Measurements from ENCODE around the gene CTAGE8.
"Not testable (repeated sequence)": the region's sequence is repeated elsewhere in the genome, so short reads cannot be mapped to it uniquely, and the experiment has no call there.

Gene CTAGE8

DNA sequence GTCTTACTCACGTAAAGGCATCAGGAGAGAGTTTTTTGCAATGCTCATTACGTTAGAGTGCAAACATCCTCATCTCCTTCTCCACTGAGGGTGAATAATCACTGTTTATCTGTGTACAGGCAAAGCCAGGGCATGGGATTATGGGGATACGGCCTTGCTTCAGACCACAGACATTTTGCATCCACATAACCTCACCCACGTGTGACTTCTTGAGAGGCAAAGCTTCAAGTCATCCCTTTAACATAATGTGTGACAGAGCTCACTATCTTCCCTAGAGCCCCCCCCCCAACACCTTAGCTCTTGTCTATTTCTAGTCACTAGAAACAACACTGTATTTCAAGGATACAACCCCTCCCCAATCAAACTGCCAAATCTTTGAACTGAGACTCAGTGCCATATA lies 22.5 kb upstream of the CTAGE8 start:
- not testable (repeated sequence) for H3K9me3 ChIP-seq (ENCODE audit: control insufficient read depth, insufficient read depth, low read length); H3K9ac ChIP-seq (ENCODE audit: low read depth, low read length); H3K27me3 ChIP-seq (ENCODE audit: control insufficient read depth, insufficient read depth, low read length); H3K36me3 ChIP-seq (ENCODE audit: control insufficient read depth, insufficient read depth, low read length); H3K27ac ChIP-seq (ENCODE audit: low read depth, low read length); H3K4me3 ChIP-seq (ENCODE audit: low read depth, low read length); H3K4me1 ChIP-seq (ENCODE audit: control insufficient read depth, insufficient read depth, low read length)

DNA sequence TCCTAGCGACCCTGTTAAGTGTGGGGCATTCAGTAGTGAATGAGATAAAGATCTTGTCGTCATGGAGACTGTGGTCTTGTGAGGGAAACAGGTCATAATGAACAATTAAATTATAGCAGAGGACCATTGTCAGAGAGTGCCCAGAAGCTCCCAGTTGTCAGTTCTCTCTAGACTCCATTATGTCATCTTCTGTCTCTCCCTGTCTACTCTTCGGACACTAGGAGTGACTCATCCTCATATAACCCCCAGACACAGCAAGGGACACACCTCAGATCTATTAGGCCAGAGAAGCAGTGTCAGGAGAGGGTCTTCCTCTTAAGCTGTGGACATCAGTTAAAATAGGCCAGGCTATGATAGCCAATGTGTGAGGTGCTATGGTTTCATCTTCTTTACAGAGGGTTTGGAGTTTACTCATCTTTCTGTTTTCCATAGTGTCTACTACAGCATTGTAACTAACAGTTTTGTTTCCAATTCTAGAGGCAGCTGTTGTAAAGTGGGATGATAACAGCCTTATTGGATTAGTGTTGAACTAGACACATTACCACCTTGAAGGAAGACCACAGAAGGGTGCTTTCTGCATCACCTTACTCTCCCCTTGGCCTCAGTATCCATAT lies 18.2 kb upstream of the CTAGE8 start:
- not testable (repeated sequence) for H3K27me3 ChIP-seq (ENCODE audit: control insufficient read depth, insufficient read depth, low read length); H3K9ac ChIP-seq (ENCODE audit: low read depth, low read length); H3K9me3 ChIP-seq (ENCODE audit: control insufficient read depth, insufficient read depth, low read length); H3K4me3 ChIP-seq (ENCODE audit: low read depth, low read length); H3K4me1 ChIP-seq (ENCODE audit: control insufficient read depth, insufficient read depth, low read length); H3K27ac ChIP-seq (ENCODE audit: low read depth, low read length); H3K36me3 ChIP-seq (ENCODE audit: control insufficient read depth, insufficient read depth, low read length)

DNA sequence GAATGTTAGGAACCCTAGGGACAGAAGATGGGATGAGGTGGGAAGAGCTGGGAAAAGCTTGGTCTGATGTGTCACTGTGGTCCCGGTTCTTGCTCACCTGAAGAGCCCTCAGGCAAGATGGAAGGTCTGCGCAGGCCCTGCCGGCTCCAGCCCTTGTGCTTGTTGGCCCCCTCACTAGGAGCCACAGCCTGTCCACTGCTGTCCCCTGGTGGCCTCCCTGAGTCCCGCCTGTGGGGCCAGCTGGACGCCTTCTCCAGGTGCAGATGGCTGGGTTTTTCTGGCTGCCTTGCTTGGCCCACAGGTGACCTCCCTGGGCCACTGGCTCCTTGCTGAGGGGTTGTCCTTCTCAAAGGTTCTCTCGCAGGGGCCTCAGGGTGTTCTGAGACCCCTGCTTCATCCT lies 14.6 kb upstream of the CTAGE8 start:
- H3K27me3 ChIP-seq (ENCODE audit: control insufficient read depth, insufficient read depth, low read length); H3K36me3 ChIP-seq (ENCODE audit: control insufficient read depth, insufficient read depth, low read length); H3K4me1 ChIP-seq (ENCODE audit: control insufficient read depth, insufficient read depth, low read length); H3K9ac ChIP-seq (ENCODE audit: low read depth, low read length); H3K27ac ChIP-seq (ENCODE audit: low read depth, low read length); H3K4me3 ChIP-seq (ENCODE audit: low read depth, low read length); H3K9me3 ChIP-seq (ENCODE audit: control insufficient read depth, insufficient read depth, low read length): not testable (repeated sequence)

DNA sequence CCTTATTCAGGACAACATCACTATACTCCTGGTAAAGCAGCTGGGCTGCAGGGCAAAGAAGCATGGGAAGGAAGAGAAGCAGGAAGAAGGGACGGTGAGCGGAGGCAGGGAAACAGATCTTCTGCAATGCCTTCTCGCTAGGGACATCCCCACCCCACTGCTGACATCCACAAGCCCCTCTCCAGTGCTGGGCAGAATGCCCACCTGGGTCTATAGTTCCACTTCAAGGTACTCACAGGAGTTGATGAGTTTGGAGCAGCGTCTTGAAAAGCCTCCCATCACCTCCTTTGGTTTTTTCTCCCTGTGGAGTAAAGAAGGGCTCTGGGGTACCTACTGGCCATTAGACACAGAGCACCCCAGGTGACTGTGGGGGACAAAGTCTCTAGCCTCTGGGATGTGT lies 13.4 kb upstream of the CTAGE8 start:
- not testable (repeated sequence) for H3K27me3 ChIP-seq (ENCODE audit: control insufficient read depth, insufficient read depth, low read length); H3K4me3 ChIP-seq (ENCODE audit: low read depth, low read length); H3K27ac ChIP-seq (ENCODE audit: low read depth, low read length); H3K9me3 ChIP-seq (ENCODE audit: control insufficient read depth, insufficient read depth, low read length); H3K4me1 ChIP-seq (ENCODE audit: control insufficient read depth, insufficient read depth, low read length); H3K36me3 ChIP-seq (ENCODE audit: control insufficient read depth, insufficient read depth, low read length); H3K9ac ChIP-seq (ENCODE audit: low read depth, low read length)

DNA sequence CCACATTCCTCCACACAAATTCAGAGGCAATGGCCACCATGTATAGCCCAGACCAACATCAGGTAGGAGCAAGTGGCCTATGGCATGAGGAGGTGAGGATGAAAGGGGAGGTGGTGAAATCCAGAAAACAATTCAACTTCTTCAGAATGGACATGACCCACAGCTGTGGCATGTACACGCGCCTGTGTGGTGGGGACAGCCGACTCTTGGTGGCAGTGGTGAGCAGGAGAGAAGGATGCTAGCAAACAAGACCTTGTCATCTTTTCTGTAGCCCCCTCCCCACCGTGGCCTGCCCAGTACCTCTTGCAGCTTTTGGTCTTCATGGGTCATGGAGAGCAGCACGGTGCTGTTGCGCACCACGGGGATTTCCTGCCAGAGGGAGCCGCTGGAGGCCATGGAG lies 12.9 kb upstream of the CTAGE8 start:
- not testable (repeated sequence) for H3K4me3 ChIP-seq (ENCODE audit: low read depth, low read length); H3K4me1 ChIP-seq (ENCODE audit: control insufficient read depth, insufficient read depth, low read length); H3K9me3 ChIP-seq (ENCODE audit: control insufficient read depth, insufficient read depth, low read length); H3K27ac ChIP-seq (ENCODE audit: low read depth, low read length); H3K9ac ChIP-seq (ENCODE audit: low read depth, low read length); H3K27me3 ChIP-seq (ENCODE audit: control insufficient read depth, insufficient read depth, low read length); H3K36me3 ChIP-seq (ENCODE audit: control insufficient read depth, insufficient read depth, low read length)

DNA sequence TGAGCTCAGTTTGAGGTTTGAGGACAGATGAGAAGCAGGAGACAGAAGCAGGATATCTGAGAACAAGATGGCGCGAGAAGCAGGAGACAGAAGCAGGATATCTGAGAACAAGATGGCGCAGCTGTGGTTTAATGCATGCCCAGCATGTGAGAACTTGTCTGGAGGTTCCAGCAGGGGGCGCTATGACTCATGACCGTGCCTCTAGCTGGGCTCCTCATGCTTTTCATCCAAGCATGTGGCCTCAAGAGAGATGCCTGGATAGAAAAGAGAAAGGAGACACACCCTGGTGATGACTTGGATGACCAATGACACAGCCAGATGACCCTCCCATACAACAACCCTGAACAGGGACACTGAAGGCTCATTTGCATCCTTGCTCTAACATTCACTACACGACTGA lies 10.9 kb upstream of the CTAGE8 start:
- not testable (repeated sequence) for H3K4me3 ChIP-seq (ENCODE audit: low read depth, low read length); H3K9me3 ChIP-seq (ENCODE audit: control insufficient read depth, insufficient read depth, low read length); H3K9ac ChIP-seq (ENCODE audit: low read depth, low read length); H3K4me1 ChIP-seq (ENCODE audit: control insufficient read depth, insufficient read depth, low read length); H3K27me3 ChIP-seq (ENCODE audit: control insufficient read depth, insufficient read depth, low read length); H3K36me3 ChIP-seq (ENCODE audit: control insufficient read depth, insufficient read depth, low read length); H3K27ac ChIP-seq (ENCODE audit: low read depth, low read length)

DNA sequence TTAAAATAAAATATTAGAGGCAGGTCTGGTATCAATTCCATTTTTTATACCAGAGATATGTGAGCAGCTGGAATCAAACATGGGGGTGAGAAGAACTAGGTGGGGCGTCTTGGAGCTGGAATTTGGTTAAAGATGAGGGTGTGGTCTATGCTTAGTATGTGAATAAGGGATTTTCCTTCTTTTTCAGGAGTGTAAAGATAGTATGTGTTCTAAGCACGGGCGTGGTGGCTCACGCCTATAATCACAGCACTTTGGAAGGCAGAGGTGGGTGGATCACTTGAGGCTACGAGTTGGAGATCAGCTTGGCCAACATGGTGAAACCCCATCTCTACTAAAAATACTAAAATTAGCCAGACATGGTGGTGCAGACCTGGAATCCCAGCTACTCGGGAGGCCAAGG lies 6.2 kb upstream of the CTAGE8 start:
- H3K9ac ChIP-seq (ENCODE audit: low read depth, low read length); H3K4me1 ChIP-seq (ENCODE audit: control insufficient read depth, insufficient read depth, low read length); H3K27ac ChIP-seq (ENCODE audit: low read depth, low read length); H3K9me3 ChIP-seq (ENCODE audit: control insufficient read depth, insufficient read depth, low read length); H3K27me3 ChIP-seq (ENCODE audit: control insufficient read depth, insufficient read depth, low read length); H3K36me3 ChIP-seq (ENCODE audit: control insufficient read depth, insufficient read depth, low read length); H3K4me3 ChIP-seq (ENCODE audit: low read depth, low read length): not testable (repeated sequence)

DNA sequence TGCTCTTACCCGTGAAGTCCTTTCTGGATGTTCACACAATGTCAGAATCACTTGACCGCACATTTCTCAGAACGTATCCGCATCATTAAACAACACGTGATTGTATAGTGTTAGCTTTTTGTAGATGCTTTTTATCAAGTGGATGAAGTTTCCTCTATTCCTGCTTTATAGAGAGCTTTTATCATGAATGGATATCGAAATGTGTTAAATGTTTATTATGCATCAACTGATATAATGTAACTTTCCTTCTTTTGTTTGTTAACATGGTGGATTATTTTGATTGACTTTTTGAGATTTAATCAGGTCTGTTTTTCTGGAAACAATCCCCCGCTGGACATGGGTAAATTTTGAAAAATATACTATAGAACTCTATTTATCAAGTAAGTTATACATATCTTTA lies 4.4 kb downstream of the CTAGE8 start, which contains the start of gene OR2A7:
OR2A7 (minus strand) TSS at position 101 of the 400 bp plus-strand sequence. CDS start 5,164 bp downstream, outside the sequence.
- H3K9me3 ChIP-seq (ENCODE audit: control insufficient read depth, insufficient read depth, low read length); H3K36me3 ChIP-seq (ENCODE audit: control insufficient read depth, insufficient read depth, low read length); H3K9ac ChIP-seq (ENCODE audit: low read depth, low read length); H3K27me3 ChIP-seq (ENCODE audit: control insufficient read depth, insufficient read depth, low read length); H3K27ac ChIP-seq (ENCODE audit: low read depth, low read length); H3K4me3 ChIP-seq (ENCODE audit: low read depth, low read length); H3K4me1 ChIP-seq (ENCODE audit: control insufficient read depth, insufficient read depth, low read length): not testable (repeated sequence)

DNA sequence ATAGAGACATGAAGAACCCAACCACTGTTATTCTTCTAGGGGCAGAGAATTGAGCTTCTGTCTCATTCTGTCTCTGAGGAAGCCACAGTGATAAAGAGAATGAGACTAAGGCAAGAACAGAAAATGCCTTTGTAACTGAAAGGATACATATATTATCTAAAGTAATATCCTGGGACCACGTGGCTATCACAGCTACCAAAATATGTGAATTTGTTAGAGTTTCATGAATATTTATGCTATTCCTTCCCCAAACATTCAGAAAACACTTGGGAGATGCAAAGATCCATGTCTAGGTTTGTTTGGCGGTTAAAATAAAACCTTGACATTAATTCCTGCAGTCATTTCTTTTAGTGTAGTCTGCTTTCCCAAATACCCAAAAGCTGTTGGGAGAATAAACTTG lies 7.0 kb downstream of the CTAGE8 start:
- H3K4me1 ChIP-seq (ENCODE audit: control insufficient read depth, insufficient read depth, low read length); H3K9me3 ChIP-seq (ENCODE audit: control insufficient read depth, insufficient read depth, low read length); H3K27me3 ChIP-seq (ENCODE audit: control insufficient read depth, insufficient read depth, low read length); H3K9ac ChIP-seq (ENCODE audit: low read depth, low read length); H3K36me3 ChIP-seq (ENCODE audit: control insufficient read depth, insufficient read depth, low read length); H3K4me3 ChIP-seq (ENCODE audit: low read depth, low read length); H3K27ac ChIP-seq (ENCODE audit: low read depth, low read length): not testable (repeated sequence)

DNA sequence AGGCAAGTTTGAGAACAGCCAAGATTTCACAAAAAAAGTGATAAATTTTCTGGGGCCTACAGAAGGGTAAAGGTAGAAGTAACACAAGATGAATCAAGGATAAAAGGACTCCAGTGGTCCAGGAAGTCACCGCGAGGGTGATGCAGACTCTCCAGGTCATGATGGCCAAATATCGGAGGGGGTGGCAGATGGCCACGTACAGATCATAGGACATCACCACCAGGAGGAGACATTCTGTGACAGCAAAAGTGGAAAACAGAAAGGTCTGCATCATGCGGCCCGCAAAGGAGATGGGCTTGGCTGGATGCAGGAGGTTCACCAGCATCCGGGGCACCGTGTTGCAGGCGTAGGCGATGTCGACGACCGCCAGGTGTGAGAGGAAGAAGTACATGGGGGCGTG lies 10.0 kb downstream of the CTAGE8 start:
- not testable (repeated sequence) for H3K27me3 ChIP-seq (ENCODE audit: control insufficient read depth, insufficient read depth, low read length); H3K9ac ChIP-seq (ENCODE audit: low read depth, low read length); H3K27ac ChIP-seq (ENCODE audit: low read depth, low read length); H3K4me1 ChIP-seq (ENCODE audit: control insufficient read depth, insufficient read depth, low read length); H3K4me3 ChIP-seq (ENCODE audit: low read depth, low read length); H3K36me3 ChIP-seq (ENCODE audit: control insufficient read depth, insufficient read depth, low read length); H3K9me3 ChIP-seq (ENCODE audit: control insufficient read depth, insufficient read depth, low read length)

DNA sequence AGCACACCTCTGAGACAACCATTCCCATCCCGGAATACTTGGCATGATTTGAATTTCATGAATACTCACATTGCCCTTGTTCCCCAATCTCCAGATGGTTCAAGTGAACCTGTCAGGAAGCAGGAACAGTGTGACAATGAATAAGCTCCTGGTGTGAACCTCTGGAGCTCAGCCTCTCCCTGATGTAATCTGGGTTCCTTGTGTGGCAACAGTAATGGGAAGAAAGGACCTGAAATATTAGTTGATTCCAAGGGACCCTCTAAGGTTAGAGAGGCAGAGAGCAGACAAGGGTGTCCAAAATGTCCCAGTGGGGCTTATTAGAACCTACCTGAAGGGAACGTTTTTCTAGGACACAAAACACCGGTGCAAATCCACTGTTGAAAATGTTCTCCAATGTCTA lies 13.0 kb downstream of the CTAGE8 start:
- H3K27me3 ChIP-seq (ENCODE audit: control insufficient read depth, insufficient read depth, low read length) = no peaks in the 10 kb centered on the region
- no peaks in the 10 kb centered on the region for H3K36me3 ChIP-seq (ENCODE audit: control insufficient read depth, insufficient read depth, low read length)
- no peak overlapping the region for H3K4me3 ChIP-seq (ENCODE audit: low read depth, low read length)
- no peak overlapping the region for H3K9ac ChIP-seq (ENCODE audit: low read depth, low read length)
- H3K4me1 ChIP-seq (ENCODE audit: control insufficient read depth, insufficient read depth, low read length) = no peaks in the 10 kb centered on the region
- H3K9me3 ChIP-seq (ENCODE audit: control insufficient read depth, insufficient read depth, low read length) = no peaks in the 10 kb centered on the region
- no peak overlapping the region for H3K27ac ChIP-seq (ENCODE audit: low read depth, low read length)

DNA sequence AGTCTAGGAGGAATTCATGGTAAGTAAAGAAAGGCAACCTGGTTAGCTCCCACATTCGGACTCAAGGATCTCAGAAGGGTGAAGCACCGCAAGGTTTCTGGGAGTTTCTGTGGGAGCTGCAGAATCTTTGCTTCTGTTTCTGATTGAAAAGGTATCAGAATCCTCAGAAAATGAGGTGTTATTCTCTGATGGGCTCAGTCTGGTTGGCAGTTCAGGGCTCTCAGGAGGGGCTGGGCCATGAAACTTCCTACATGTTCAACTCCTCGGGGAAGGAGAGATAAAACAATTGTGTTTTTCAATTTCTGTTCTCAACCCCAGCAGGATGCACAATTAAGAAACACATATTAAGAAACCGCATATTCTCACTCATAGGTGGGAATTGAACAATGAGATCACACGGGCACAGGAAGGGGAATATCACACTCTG lies 13.6 kb downstream of the CTAGE8 start:
- H3K9me3 ChIP-seq (ENCODE audit: control insufficient read depth, insufficient read depth, low read length) = no peaks in the 10 kb centered on the region
- H3K27ac ChIP-seq (ENCODE audit: low read depth, low read length) = no peak overlapping the region
- no peaks in the 10 kb centered on the region for H3K27me3 ChIP-seq (ENCODE audit: control insufficient read depth, insufficient read depth, low read length)
- H3K4me3 ChIP-seq (ENCODE audit: low read depth, low read length) = no peak overlapping the region
- H3K9ac ChIP-seq (ENCODE audit: low read depth, low read length) = no peak overlapping the region
- no peaks in the 10 kb centered on the region for H3K36me3 ChIP-seq (ENCODE audit: control insufficient read depth, insufficient read depth, low read length)
- no peaks in the 10 kb centered on the region for H3K4me1 ChIP-seq (ENCODE audit: control insufficient read depth, insufficient read depth, low read length)
